GM23338 (cell line): ENCODE results near the gene MYO1F. TPM values are rescaled to one million over a fixed set of nuclear protein-coding genes. Genes with fewer than 3 reads are reported as not detected.

Experiments
- ATAC-seq: fragments of 200-7000 bp; cut with Tn5 transposase; 3 replicates; pipeline ENCODE4 v1.9.1; 2020
- DNase-seq: peaks from one replicate; pipeline ENCODE4 v3.0.0-alpha.2; 2015; ENCODE audit warnings: low spot score
- H2AFZ ChIP-seq: fragments of 200-600 bp; sonication (generic); 2 replicates; pipeline ENCODE4 v1.8.0; 2016; ENCODE audit warnings: antibody characterized with exemption, mild to moderate bottlenecking, moderate library complexity
- H3F3A ChIP-seq: fragments of 200-600 bp; sonication (generic); replicated peaks from 2 replicates; pipeline ENCODE4 v1.8.0; 2017; ENCODE audit warnings: antibody characterized with exemption, mixed run types, low read depth
- H3K27ac ChIP-seq: fragments of 200-600 bp; sonication (generic); 2 replicates; pipeline ENCODE4 v1.6.1; 2016; ENCODE audit warnings: low read depth
- H3K27me3 ChIP-seq: fragments of 200-600 bp; sonication (generic); 2 replicates; pipeline ENCODE4 v1.8.0; 2016; ENCODE audit warnings: mild to moderate bottlenecking, mixed run types, moderate library complexity; ENCODE audit not compliant: insufficient read depth
- H3K36me3 ChIP-seq: fragments of 200-600 bp; sonication (generic); 2 replicates; pipeline ENCODE4 v1.8.0; 2016; ENCODE audit warnings: mild to moderate bottlenecking; ENCODE audit not compliant: insufficient read depth
- H3K4me1 ChIP-seq: fragments of 200-600 bp; sonication (generic); 2 replicates; pipeline ENCODE4 v1.8.0; 2016; ENCODE audit warnings: mild to moderate bottlenecking, moderate library complexity; ENCODE audit not compliant: insufficient read depth
- H3K4me2 ChIP-seq: fragments of 200-600 bp; sonication (generic); 2 replicates; pipeline ENCODE4 v1.7.1; 2017; ENCODE audit warnings: mixed run types
- H3K4me3 ChIP-seq: fragments of 200-600 bp; sonication (generic); 2 replicates; pipeline ENCODE4 v1.6.1; 2016; ENCODE audit warnings: mixed run types
- H3K79me2 ChIP-seq: fragments of 200-600 bp; sonication (generic); replicated peaks from 2 replicates; pipeline ENCODE4 v1.8.0; 2017; ENCODE audit warnings: mild to moderate bottlenecking; ENCODE audit not compliant: insufficient read depth
- H3K9me2 ChIP-seq: fragments of 200-600 bp; sonication (generic); 2 replicates; pipeline ENCODE4 v1.8.0; 2017; ENCODE audit not compliant: insufficient read depth
- H4K20me1 ChIP-seq: fragments of 200-600 bp; sonication (generic); replicated peaks from 2 replicates; pipeline ENCODE4 v1.8.0; 2017; ENCODE audit warnings: mild to moderate bottlenecking; ENCODE audit not compliant: insufficient read depth
- H3K27ac Mint-ChIP-seq: 2 replicates; pipeline ENCODE4 v1.8.0; 2020; ENCODE audit warnings: inconsistent platforms, mild to moderate bottlenecking, moderate library complexity, mixed read lengths
- H3K27me3 Mint-ChIP-seq: 3 replicates; pipeline ENCODE4 v1.8.0; 2022; ENCODE audit warnings: low read depth, mild to moderate bottlenecking, moderate library complexity, mixed read lengths, inconsistent platforms; ENCODE audit not compliant: insufficient read depth, poor library complexity
- H3K36me3 Mint-ChIP-seq: 3 replicates; pipeline ENCODE4 v1.8.0; 2021; ENCODE audit warnings: low read depth, mild to moderate bottlenecking, inconsistent platforms, moderate library complexity, mixed read lengths
- H3K4me1 Mint-ChIP-seq: 3 replicates; pipeline ENCODE4 v1.8.0; 2020; ENCODE audit warnings: mild to moderate bottlenecking, inconsistent platforms, mixed read lengths
- H3K4me3 Mint-ChIP-seq: 3 replicates; pipeline ENCODE4 v1.8.0; 2021; ENCODE audit warnings: moderate library complexity, mild to moderate bottlenecking, inconsistent platforms, mixed read lengths
- H3K9me3 Mint-ChIP-seq: 3 replicates; pipeline ENCODE4 v1.8.0; 2020; ENCODE audit warnings: moderate library complexity, mild to moderate bottlenecking, inconsistent platforms, mixed read lengths
- CREB1 ChIP-seq: fragments of 250-450 bp; sonication (Bioruptor Pico); IDR thresholded peaks from 2 replicates; pipeline ENCODE4 v1.5.0; 2020; ENCODE audit warnings: low read depth, mild to moderate bottlenecking, moderate library complexity
- CTCF ChIP-seq, 2 experiments: fragments of 200-600 bp in 1 of 2; sonication (generic) in 1 of 2; conservative IDR thresholded peaks; 2 replicates each; pipeline versions ENCODE4 v1.5.1 to v1.6.1; 2016 to 2017; ENCODE audit warnings: antibody characterized with exemption in 2 of 2, low read depth in 2 of 2, mild to moderate bottlenecking in 2 of 2, moderate library complexity in 1 of 2
- ETS1 ChIP-seq: IDR thresholded peaks from 2 replicates; pipeline ENCODE4 v1.6.1; 2016; ENCODE audit warnings: antibody characterized with exemption
- EZH2 ChIP-seq: fragments of 200-600 bp; sonication (generic); IDR thresholded peaks from one replicate; pipeline ENCODE4 v1.8.0; 2017; ENCODE audit warnings: antibody characterized with exemption, mild to moderate bottlenecking, low read depth; ENCODE audit not compliant: unreplicated experiment
- EZH2phosphoT487 ChIP-seq: fragments of 200-600 bp; sonication (generic); IDR thresholded peaks from one replicate; pipeline ENCODE4 v1.8.1; 2018; ENCODE audit warnings: antibody characterized with exemption; ENCODE audit not compliant: unreplicated experiment
- JUNB ChIP-seq: IDR thresholded peaks from one replicate; pipeline ENCODE4 v1.6.1; 2016; ENCODE audit warnings: antibody characterized with exemption; ENCODE audit not compliant: unreplicated experiment
- NANOG ChIP-seq: IDR thresholded peaks from 2 replicates; pipeline ENCODE4 v1.6.1; 2016; ENCODE audit warnings: antibody characterized with exemption, borderline replicate concordance
- POLR2AphosphoS5 ChIP-seq: IDR thresholded peaks from 2 replicates; pipeline ENCODE4 v1.6.1; 2016; ENCODE audit warnings: antibody characterized with exemption, low read depth
- REST ChIP-seq: IDR thresholded peaks from one replicate; pipeline ENCODE4 v1.6.1; 2018; ENCODE audit warnings: antibody characterized with exemption; ENCODE audit not compliant: unreplicated experiment
- STAT1 ChIP-seq: IDR thresholded peaks from one replicate; pipeline ENCODE4 v1.6.1; 2016; ENCODE audit warnings: antibody characterized with exemption; ENCODE audit not compliant: unreplicated experiment
- ZNF114 ChIP-seq: fragments of 250-450 bp; sonication (Bioruptor Pico); IDR thresholded peaks from 2 replicates; pipeline ENCODE4 v1.5.0; 2020; ENCODE audit warnings: mild to moderate bottlenecking, moderate library complexity
- ZNF331 ChIP-seq: fragments of 250-450 bp; sonication (Bioruptor Pico); IDR thresholded peaks from 2 replicates; pipeline ENCODE4 v1.5.0; 2020; ENCODE audit warnings: low read depth, mild to moderate bottlenecking, moderate library complexity
- ZNF462 ChIP-seq: fragments of 250-450 bp; sonication (Bioruptor Pico); IDR thresholded peaks from 2 replicates; pipeline ENCODE4 v1.5.0; 2020; ENCODE audit warnings: mild to moderate bottlenecking, moderate library complexity
- polyA plus RNA-seq: library from polyadenylated mRNA; unstranded; fragments of >200 nt; fragmentation: Nextera tagmentation; extraction: Ambion mirVana; gene quantifications from 2 replicates; pipeline ENCODE4 v1.2.1, GENCODE V29; 2016
- total RNA-seq: library from RNA; depleted of rRNA; stranded (reverse); fragments of >200 nt; shearing (Covaris generic); gene quantifications from 2 replicates; pipeline ENCODE4 v1.2.3, GENCODE V29; 2014

The MYO1F gene
- total and polyA plus RNA-seq, 2 experiments from 2014 or later = 3.9 to 5.7 TPM

- Histone ChIP-seq H3K4me3 (no peak overlapping the region), H3K9me2 (no peaks in the 10 kb centered on the region), H3K27ac (no peak overlapping the region), H4K20me1 (peaks cover 3% of the 10 kb centered on the region; the same call in 1 of the 2 replicates), H3K79me2 (no peaks in the 10 kb centered on the region; the same call in 1 of the 2 replicates), H2AFZ (no peak overlapping the region), H3K27me3 (0 out of 2 replicates have a peak, but pooled peaks cover 2% of the 10 kb centered on the region), H3F3A (0 out of 2 replicates have a peak, but pooled peaks cover 3% of the 10 kb centered on the region), H3K4me2 (no peak overlapping the region), H3K36me3 (no peaks in the 10 kb centered on the region), H3K4me1 (peaks cover 9% of the 10 kb centered on the region)
- DNase-seq (no peak), ATAC-seq (no peak)
- no peaks in the 10 kb centered on the region; the same call in 2 of the 3 replicates for H3K9me3 Mint-ChIP-seq
- peaks cover 19% of the 10 kb centered on the region for H3K27me3 Mint-ChIP-seq
- no peak overlapping the region for H3K4me3 Mint-ChIP-seq
- H3K36me3 Mint-ChIP-seq = no peaks in the 10 kb centered on the region
- no peak for TF ChIP-seq NANOG
- TF ChIP-seq REST = no peak
- no peak for TF ChIP-seq ZNF331 (CRISPR knock-in tag)
- no peak for TF ChIP-seq ETS1
- no peak for TF ChIP-seq EZH2
- no peak for TF ChIP-seq EZH2phosphoT487
- no peak for TF ChIP-seq JUNB
- TF ChIP-seq CREB1 = no peak
- TF ChIP-seq ZNF462 = no peak
- no peak for TF ChIP-seq STAT1
- TF ChIP-seq CTCF (conservative IDR thresholded peaks at IDR 0.05; ENCODE audit: low read depth in 2 of 2) = no peak
- TF ChIP-seq ZNF114 (CRISPR knock-in tag) = no peak
- TF ChIP-seq POLR2AphosphoS5 = no peak
- H3K27ac Mint-ChIP-seq = no peak overlapping the region
- peaks cover 17% of the 10 kb centered on the region for H3K4me1 Mint-ChIP-seq
These were observed 45.8 kb downstream of the MYO1F start for GRCh38 chr19:8531470-8531869.
